Measurements from ENCODE around the gene ZFAND3.
"Not testable (repeated sequence)": the region's sequence is repeated elsewhere in the genome, so short reads cannot be mapped to it uniquely, and the experiment has no call there.

ZFAND3 gene

DNA sequence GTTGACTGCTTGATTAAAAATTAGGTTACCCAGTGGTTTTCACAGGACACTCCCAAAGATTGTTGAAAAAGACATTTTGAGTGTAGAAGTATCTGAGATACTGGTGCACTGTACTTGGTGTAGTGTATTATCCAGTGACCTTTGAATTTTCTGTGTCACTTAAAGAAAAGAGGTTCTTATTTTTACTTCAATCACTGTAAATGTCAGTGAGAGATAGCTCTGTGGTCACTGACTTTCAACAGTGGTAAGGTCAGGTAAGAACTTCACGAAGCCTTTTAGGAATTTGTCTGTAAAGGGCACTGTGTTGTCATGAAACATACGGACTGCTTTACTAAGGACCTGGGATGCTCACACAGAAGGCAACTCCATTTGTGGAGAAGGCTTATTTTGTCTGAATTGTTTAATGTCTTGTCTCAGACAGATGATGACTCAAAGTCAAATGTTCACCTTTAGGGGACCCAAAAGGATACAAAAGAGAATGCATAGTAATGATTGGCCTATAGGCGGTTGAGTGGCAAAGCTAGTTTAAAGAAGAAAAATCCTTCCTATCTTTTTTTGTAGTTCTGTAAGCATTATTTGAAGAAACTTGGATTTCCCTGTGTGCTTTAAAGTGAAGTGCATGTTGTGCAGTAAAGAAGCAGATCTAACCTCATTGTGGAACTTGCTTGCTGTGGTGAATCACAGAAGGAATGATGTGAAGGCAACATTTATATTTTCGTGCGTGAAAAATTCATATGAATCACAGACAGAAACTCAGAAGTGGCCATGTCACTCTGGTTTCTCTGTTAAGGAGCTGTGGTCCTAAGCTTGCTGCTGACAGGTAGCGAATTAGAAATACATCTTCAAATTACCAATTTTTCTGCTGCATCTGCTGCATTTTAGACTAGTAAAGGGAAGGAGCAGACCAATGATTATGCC is 47.3 kb downstream of the ZFAND3 start:
- DNase-seq: no peak

- DNase-seq: no peak
These were observed 48.4 kb downstream of the ZFAND3 start for GRCh38 chr6:37867756-37868446.

- DNase-seq: no peak
These were observed 48.9 kb downstream of the ZFAND3 start for GRCh38 chr6:37868447-37868825.

- no peak for DNase-seq
These were observed 52.3 kb downstream of the ZFAND3 start for GRCh38 chr6:37871616-37872372.

DNA sequence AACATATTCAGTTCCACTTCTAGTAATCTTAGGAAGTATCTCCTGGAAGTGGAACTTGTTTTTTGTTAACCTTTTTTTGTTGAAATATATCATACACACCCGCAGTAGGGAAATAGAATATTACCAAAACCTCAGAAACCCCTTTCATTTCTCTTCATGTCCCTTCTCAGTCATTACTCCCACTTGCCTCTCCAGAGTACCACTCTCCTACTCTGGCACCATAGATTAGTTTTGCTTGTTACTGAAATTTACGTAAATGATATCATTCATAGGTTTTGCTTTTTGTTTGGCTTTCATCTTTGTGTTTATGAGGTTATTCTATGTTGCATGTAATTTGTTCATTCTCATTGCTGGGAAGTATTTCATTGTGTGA is 52.8 kb downstream of the ZFAND3 start:
- no peak for DNase-seq

GRCh38 chr6:37874726-37875125 is 55.2 kb downstream of the ZFAND3 start:
- DNase-seq: no peak

- no peak for DNase-seq
These were observed 56.2 kb downstream of the ZFAND3 start for GRCh38 chr6:37875561-37876309.

- no peak for DNase-seq
These were observed 57.3 kb downstream of the ZFAND3 start for GRCh38 chr6:37876843-37877242.

GRCh38 chr6:37877373-37878149 is 58.0 kb downstream of the ZFAND3 start:
- no peak for DNase-seq

- DNase-seq: no peak
These were observed 58.7 kb downstream of the ZFAND3 start for GRCh38 chr6:37878150-37878710.

- not testable (repeated sequence) for DNase-seq
These were observed 61.1 kb downstream of the ZFAND3 start for GRCh38 chr6:37880602-37881001.

- no peak for DNase-seq
These were observed 62.8 kb downstream of the ZFAND3 start for GRCh38 chr6:37882292-37882691.

DNA sequence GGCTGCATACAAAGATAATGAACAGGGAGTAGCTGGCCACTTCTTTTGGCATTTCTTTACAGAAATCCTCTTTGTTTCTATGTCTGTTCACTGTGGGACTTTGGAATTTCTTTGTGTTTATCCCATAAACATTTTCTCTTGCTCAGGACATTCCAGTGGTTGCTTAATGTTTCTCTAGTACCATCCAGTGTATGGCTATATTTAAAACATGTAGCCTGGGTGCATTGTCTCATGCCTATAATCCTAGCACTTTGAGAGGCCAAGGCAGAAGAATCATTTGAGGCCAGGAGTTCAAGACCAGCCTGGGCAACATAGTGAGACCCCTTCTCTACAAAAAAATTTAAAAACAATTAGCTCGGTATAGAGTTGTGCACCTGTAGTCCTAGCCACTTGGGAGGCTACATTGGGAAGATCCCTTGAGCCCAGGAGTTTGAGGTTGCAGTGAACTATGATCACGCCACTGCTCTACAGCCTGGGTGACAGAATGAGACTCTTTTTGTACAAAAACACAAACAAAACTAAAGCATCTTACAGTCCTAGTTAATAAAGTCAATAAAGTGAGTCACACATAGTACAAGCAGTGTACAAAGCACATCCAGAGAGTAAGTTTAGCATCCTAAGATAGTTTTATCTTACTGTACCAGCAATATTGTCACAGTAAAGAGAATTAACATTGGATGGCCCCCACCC is 63.3 kb downstream of the ZFAND3 start:
- DNase-seq: no peak

DNA sequence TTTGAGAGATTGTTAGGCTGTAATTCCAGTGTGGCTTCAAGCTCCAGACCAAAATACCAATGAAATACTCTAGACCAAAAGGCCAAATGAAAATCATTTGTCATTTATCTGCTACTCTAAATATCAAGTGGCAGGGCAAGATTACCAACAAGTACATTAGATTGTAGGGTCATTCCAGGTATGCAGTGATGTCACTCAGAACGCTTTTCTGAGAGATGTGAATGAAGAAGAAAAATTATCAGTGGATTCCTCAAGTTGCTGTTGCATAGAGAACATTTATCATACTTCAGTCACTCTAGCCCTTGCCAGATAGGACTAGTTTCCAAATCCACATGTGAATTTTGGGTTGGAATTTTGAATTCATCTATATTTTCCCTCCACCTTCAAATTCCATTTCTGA is 65.0 kb downstream of the ZFAND3 start:
- DNase-seq: no peak

DNA sequence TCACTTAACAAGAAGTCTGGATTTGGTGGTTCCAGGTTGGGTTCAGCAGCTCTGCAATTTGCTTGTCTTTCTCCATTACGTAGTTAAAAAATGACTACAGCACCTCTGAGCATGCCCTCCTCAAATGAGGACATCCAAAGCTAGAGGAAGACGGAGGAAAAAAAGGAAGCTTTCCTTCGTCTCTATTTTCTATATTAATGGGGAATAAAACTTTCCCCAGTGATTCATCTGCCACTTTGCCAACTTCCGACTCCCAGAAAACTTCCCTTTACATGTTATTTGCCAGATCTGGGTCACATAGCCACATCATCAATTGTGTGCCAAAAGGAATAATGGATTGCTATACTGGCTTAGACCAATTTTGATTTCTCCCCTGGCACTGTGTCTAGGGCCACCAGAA is 69.5 kb downstream of the ZFAND3 start:
- DNase-seq: no peak

DNA sequence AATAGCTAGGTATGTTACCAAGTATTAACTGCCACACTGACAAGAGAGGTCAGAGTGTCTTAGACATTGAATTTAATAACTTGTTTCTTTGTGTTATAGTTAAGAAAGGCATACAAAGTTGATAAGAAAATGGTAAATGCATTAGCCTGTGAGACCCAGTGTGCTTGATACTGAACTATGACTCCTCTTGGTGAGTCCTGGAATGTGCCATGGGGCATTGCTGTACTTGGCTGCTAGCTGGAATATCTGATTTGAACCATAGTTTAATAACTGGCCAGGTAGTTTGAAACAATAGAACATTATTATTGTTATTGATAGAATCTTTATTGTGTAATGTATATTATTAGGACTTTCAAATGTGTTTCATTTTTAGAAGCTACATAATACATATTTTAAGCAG is 70.0 kb downstream of the ZFAND3 start:
- no peak for DNase-seq

DNA sequence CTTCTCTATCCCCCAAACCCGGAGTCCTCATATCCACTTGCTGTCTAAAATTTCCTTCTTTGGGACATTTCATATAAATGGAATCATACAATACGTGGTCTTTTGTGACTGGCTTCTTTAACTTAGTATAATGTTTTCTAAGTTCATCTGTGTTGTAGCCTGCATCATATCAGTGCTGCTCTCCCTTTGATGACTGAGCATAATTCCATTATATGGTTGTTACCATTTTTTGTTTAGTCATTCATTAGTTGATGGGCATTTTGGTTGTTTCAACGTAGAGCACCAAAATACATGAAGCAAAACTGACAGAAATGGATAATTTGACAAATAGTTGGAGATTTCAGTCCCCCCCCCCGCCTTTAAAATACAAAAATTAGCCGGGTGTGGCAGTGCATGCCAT is 71.5 kb downstream of the ZFAND3 start:
- DNase-seq: peak; percentile 14

DNA sequence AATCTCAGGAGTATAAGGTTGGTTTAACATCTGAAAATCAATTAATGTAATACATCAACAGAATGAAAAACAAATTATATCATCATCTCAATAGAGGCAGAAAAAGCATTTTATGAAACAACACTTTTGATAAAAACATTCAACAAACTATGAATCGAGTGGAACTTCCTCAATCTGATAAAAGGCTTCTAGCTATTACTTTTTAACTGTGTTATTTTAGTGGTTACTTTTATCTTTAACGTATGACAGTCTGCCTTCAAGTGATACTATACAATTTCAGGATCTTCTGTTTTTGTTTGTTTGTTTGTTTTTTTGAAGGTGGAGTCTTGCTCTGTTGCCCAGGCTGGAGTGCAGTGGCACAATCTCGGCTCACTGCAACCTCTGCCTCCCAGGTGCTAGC is 73.7 kb downstream of the ZFAND3 start:
- DNase-seq: peak; percentile 31

DNA sequence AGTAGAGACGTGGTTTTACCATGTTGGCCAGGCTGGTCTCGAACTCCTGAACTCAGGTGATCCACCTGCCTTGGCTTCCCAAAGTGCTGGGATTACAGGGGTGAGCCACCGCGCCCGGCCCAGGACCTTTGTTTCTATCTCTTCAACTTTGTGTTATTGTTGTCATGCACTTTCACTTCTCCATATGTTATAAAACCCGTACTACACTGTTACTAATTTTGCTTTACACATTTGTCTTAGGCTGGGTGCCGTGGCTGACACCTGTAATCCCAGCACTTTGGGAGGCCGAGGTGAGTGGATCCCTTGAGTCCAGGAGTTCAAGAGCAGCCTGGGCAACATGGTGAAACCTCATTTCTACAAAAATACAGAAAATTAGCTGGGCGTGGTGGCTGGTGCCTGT is 74.2 kb downstream of the ZFAND3 start:
- DNase-seq: not testable (repeated sequence)

DNA sequence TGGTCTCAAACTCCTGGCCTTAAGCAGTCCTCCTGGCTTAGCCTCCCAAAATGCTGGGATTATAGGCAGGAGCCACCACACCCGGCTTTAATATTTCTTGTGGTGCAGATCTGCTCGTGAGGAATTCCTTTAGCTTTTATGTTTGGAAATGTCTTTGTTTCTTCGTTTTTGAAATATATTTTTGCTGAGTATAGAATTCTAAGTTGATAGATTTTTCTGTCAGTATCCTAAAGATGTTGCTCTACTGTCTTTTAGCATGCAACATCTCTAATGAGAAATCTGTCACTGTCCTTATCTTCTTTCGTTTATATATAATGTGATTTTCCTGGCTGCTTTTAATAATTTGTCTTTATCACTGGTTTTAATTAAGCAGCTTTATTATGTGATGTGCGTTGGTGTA is 75.1 kb downstream of the ZFAND3 start:
- DNase-seq: no peak

GRCh38 chr6:37897321-37897720 is 77.8 kb downstream of the ZFAND3 start:
- DNase-seq: peak; percentile 11

Measured in hematopoietic multipotent progenitor cell treated with erythropoietin and hydrocortisone succinate and interleukin-3 and kit ligand, for 6 days (in vitro differentiated cells).